ENCODE measurements around the gene CABP5. TPM values are rescaled to one million over a fixed set of nuclear protein-coding genes. Genes with fewer than 3 reads are reported as not detected.

Gene CABP5
- total RNA-seq, 1 donor from 2014 or later: not detected

- peaks cover 10% of the 10 kb centered on the region for H3K9me3 Mint-ChIP-seq
- no peak for TF ChIP-seq CTCF (IDR thresholded peaks at IDR 0.05; ENCODE audit: unreplicated experiment)
- DNase-seq (ENCODE audit: low spot score in 2 of 2, unreplicated experiment in 2 of 2): no peak
- no peaks in the 10 kb centered on the region for H3K4me1 Mint-ChIP-seq
- no peak overlapping the region for H3K4me3 Mint-ChIP-seq
- H3K27me3 Mint-ChIP-seq (ENCODE audit: low read depth): peaks cover 18% of the 10 kb centered on the region
- no peak overlapping the region for H3K27ac Mint-ChIP-seq
- no peaks in the 10 kb centered on the region for H3K36me3 Mint-ChIP-seq
Measured at GRCh38 chr19:48041877-48042580, 1.9 kb downstream of the CABP5 start.

GRCh38 chr19:48036765-48037164 is 7.1 kb downstream of the CABP5 start:
- H3K4me1 Mint-ChIP-seq: no peaks in the 10 kb centered on the region
- no peak overlapping the region for H3K4me3 Mint-ChIP-seq
- H3K27me3 Mint-ChIP-seq (ENCODE audit: low read depth): peaks cover 23% of the 10 kb centered on the region
- H3K9me3 Mint-ChIP-seq: peaks cover 5% of the 10 kb centered on the region
- TF ChIP-seq CTCF (IDR thresholded peaks at IDR 0.05; ENCODE audit: unreplicated experiment): no peak
- no peak overlapping the region for H3K27ac Mint-ChIP-seq
- H3K36me3 Mint-ChIP-seq: no peaks in the 10 kb centered on the region
- no peak for DNase-seq (ENCODE audit: low spot score in 2 of 2, unreplicated experiment in 2 of 2)

- Mint-ChIP-seq H3K4me3 (no peak overlapping the region), H3K9me3 (peaks cover 5% of the 10 kb centered on the region), H3K4me1 (no peaks in the 10 kb centered on the region), H3K36me3 (no peaks in the 10 kb centered on the region), H3K27ac (no peak overlapping the region), H3K27me3 (ENCODE audit: low read depth) (peaks cover 21% of the 10 kb centered on the region)
- TF ChIP-seq CTCF (IDR thresholded peaks at IDR 0.05; ENCODE audit: unreplicated experiment): no peak
- no peak for DNase-seq (ENCODE audit: low spot score in 2 of 2, unreplicated experiment in 2 of 2)
Measured at GRCh38 chr19:48033604-48034003, 10.3 kb downstream of the CABP5 start.

GRCh38 chr19:48030073-48030472 is 13.8 kb downstream of the CABP5 start:
- Mint-ChIP-seq H3K27me3 (ENCODE audit: low read depth) (peaks cover 39% of the 10 kb centered on the region), H3K4me3 (no peak overlapping the region), H3K27ac (no peak overlapping the region), H3K9me3 (peaks cover 4% of the 10 kb centered on the region), H3K36me3 (no peaks in the 10 kb centered on the region), H3K4me1 (no peaks in the 10 kb centered on the region)
- no peak for TF ChIP-seq CTCF (IDR thresholded peaks at IDR 0.05; ENCODE audit: unreplicated experiment)
- DNase-seq (ENCODE audit: low spot score in 2 of 2, unreplicated experiment in 2 of 2): no peak

GRCh38 chr19:48029431-48029830 is 14.4 kb downstream of the CABP5 start:
- Mint-ChIP-seq H3K27me3 (ENCODE audit: low read depth) (peaks cover 43% of the 10 kb centered on the region), H3K9me3 (peaks cover 4% of the 10 kb centered on the region), H3K36me3 (no peaks in the 10 kb centered on the region), H3K4me1 (no peaks in the 10 kb centered on the region), H3K27ac (no peak overlapping the region), H3K4me3 (no peak overlapping the region)
- TF ChIP-seq CTCF (IDR thresholded peaks at IDR 0.05; ENCODE audit: unreplicated experiment): no peak
- DNase-seq (ENCODE audit: low spot score in 2 of 2, unreplicated experiment in 2 of 2): no peak
